ENCODE measurements around the gene NEK3. TPM values are rescaled to one million over a fixed set of nuclear protein-coding genes. Genes with fewer than 3 reads are reported as not detected.
"Not testable (repeated sequence)": the region's sequence is repeated elsewhere in the genome, so short reads cannot be mapped to it uniquely, and the experiment has no call there.

NEK3 gene, protein sequence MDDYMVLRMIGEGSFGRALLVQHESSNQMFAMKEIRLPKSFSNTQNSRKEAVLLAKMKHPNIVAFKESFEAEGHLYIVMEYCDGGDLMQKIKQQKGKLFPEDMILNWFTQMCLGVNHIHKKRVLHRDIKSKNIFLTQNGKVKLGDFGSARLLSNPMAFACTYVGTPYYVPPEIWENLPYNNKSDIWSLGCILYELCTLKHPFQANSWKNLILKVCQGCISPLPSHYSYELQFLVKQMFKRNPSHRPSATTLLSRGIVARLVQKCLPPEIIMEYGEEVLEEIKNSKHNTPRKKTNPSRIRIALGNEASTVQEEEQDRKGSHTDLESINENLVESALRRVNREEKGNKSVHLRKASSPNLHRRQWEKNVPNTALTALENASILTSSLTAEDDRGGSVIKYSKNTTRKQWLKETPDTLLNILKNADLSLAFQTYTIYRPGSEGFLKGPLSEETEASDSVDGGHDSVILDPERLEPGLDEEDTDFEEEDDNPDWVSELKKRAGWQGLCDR
- 1 to 10 TPM; 5.0 to 9.9 (median 7.8) TPM for total RNA-seq (2021; fragmentation: NEBNext Ultra II Directional; extraction: Animal tissue kit (Norgen Biotek cat#: 25700))
- long read RNA-seq, partial matches to known transcripts = 1 of 5 reads
- long read RNA-seq, other reads (novel, unspliced or antisense) = 4 of 5 reads

DNA sequence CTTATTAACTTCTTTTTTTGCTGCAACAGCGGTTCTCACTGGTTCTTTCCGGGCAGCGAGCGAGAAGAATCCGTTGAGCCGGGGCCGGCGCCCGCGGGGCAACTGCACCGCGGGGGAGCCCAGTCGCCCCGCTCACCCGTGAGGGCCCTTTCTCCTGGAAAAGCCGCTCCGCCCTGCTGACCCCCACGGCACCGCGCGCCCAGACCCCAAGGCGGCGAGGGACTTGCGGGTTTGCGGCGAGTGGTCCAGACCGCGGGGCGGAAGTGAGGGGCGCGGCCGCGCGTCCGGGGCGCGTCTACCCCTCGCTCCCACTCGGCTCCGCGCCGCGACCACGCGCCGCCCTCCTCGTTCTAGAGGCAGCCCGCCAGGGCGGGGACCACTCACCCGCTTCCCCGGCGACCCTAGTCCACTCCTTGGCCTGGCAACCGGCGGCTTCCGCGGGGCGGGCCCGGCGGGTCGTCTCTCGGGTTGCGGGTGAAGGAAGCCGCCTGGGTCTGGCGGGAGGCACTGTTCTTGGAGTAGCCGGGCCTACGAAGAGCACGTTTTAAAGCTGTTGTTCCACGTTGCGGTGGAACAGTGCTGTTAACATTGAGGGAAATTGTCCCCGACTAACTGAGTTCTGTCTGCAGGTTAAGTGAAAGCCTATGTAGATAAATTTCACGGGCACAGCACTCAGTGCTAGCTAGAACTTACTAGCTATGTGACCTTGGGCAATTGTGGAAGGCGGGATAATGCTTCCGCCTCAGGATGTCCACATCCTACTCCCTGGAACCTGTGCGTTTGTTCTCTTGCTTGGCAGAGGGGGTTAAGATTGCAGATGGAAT is at the start of gene NEK3:
TSS of gene NEK3 (minus strand) at position 439 of the 824 bp plus-strand sequence. CDS start 3,406 bp downstream, outside the sequence.
- peaks cover 5% of the 10 kb centered on the region; the same call in 1 of the 2 replicates for H3K36me3 Mint-ChIP-seq (ENCODE audit: low read depth)
- peak within 1 kb of the TSS; percentile 94 for H3K27ac Mint-ChIP-seq
- H3K9me3 Mint-ChIP-seq = no peaks in the 10 kb centered on the region
- peak within 1 kb of the TSS; percentile 91 for H3K4me3 Mint-ChIP-seq
- DNase-seq = peak; percentile 34
- peaks cover 2% of the 10 kb centered on the region; the same call in 1 of the 2 replicates for H3K27me3 Mint-ChIP-seq (ENCODE audit: insufficient read depth)
- TF ChIP-seq, protein P1, sequence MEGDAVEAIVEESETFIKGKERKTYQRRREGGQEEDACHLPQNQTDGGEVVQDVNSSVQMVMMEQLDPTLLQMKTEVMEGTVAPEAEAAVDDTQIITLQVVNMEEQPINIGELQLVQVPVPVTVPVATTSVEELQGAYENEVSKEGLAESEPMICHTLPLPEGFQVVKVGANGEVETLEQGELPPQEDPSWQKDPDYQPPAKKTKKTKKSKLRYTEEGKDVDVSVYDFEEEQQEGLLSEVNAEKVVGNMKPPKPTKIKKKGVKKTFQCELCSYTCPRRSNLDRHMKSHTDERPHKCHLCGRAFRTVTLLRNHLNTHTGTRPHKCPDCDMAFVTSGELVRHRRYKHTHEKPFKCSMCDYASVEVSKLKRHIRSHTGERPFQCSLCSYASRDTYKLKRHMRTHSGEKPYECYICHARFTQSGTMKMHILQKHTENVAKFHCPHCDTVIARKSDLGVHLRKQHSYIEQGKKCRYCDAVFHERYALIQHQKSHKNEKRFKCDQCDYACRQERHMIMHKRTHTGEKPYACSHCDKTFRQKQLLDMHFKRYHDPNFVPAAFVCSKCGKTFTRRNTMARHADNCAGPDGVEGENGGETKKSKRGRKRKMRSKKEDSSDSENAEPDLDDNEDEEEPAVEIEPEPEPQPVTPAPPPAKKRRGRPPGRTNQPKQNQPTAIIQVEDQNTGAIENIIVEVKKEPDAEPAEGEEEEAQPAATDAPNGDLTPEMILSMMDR (IDR thresholded peaks at IDR 0.05) = no peak
- peaks cover 59% of the 10 kb centered on the region for H3K4me1 Mint-ChIP-seq (ENCODE audit: low read depth)

DNA sequence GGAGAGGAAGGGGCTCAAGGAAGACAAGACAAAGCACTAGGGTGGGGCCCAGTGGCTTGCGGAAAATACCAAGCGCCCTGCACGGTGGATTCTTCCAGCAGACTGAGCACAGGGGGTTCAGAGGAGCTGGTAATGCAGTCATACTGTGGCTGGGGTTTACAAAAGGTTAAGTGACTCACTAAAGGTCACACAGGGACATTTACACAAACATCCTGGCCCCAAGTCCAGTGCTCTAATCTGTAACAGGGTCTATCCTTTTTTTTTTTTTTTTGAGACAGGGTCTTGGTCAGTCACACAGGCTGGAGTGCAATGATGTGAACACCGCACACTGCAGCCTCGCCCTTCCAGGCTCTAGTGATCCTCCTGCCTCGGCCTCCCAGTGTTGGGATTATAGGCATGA is 49.0 kb upstream of the NEK3 start:
- not testable (repeated sequence) for DNase-seq; H3K4me3 Mint-ChIP-seq; H3K27ac Mint-ChIP-seq; H3K9me3 Mint-ChIP-seq; H3K36me3 Mint-ChIP-seq (ENCODE audit: low read depth)
- H3K4me1 Mint-ChIP-seq (ENCODE audit: low read depth) = peaks cover 20% of the 10 kb centered on the region
- peaks cover 13% of the 10 kb centered on the region for H3K27me3 Mint-ChIP-seq (ENCODE audit: insufficient read depth)

GRCh38 chr13:52207896-52208295 is 48.5 kb upstream of the NEK3 start:
- H3K4me1 Mint-ChIP-seq (ENCODE audit: low read depth) = peaks cover 20% of the 10 kb centered on the region
- not testable (repeated sequence) for H3K9me3 Mint-ChIP-seq; DNase-seq; H3K36me3 Mint-ChIP-seq (ENCODE audit: low read depth); H3K27ac Mint-ChIP-seq; H3K4me3 Mint-ChIP-seq
- peaks cover 13% of the 10 kb centered on the region for H3K27me3 Mint-ChIP-seq (ENCODE audit: insufficient read depth)

DNA sequence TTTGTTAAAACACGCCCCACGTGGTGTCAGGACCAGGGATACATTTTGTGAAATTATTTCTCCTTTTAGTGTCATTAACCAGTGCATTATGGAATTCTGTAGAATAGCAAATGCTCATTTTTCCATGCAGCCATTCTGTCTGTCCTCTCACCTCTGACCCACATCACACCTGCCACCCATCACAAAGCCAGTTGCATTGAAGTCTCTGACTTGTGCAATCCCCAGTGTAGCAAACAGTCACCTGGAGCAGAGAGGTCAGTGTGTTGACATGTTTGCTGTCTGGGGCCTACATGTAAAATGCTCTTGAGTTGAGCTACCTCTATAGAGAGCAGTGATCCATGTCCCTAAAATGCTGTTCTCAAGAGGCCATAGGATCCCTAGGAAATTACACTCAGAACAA is 47.9 kb upstream of the NEK3 start:
- not testable (repeated sequence) for H3K27ac Mint-ChIP-seq; DNase-seq; H3K9me3 Mint-ChIP-seq; H3K36me3 Mint-ChIP-seq (ENCODE audit: low read depth); H3K4me3 Mint-ChIP-seq
- Mint-ChIP-seq H3K27me3 (ENCODE audit: insufficient read depth) (peaks cover 13% of the 10 kb centered on the region), H3K4me1 (ENCODE audit: low read depth) (peaks cover 20% of the 10 kb centered on the region)

GRCh38 chr13:52204546-52204945 is 45.1 kb upstream of the NEK3 start:
- H3K36me3 Mint-ChIP-seq (ENCODE audit: low read depth); H3K9me3 Mint-ChIP-seq; H3K4me3 Mint-ChIP-seq: not testable (repeated sequence)
- Mint-ChIP-seq H3K27ac (peak overlapping the region; percentile 33; the same call in 1 of the 2 replicates), H3K27me3 (ENCODE audit: insufficient read depth) (peaks cover 11% of the 10 kb centered on the region), H3K4me1 (ENCODE audit: low read depth) (peaks cover 20% of the 10 kb centered on the region)
- peak; percentile 31 for DNase-seq

DNA sequence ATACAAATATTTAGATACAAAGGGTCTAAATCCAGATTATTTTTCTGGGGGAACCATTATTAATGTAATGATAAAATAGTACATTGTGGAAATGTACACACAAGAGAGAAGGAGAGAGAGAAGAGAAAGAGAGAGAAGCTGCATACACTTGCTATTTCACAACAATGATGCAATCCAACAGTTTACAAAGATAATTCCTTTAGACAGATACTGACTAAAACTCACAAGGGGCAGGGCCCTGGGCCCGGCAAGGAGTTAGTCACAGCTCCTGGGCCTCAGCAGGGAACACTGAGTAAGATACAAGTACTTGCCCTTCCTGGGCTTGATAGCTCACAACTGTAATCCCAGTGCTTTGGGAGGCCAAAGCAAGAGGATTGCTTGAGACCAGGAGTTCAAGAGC is 44.5 kb upstream of the NEK3 start:
- H3K36me3 Mint-ChIP-seq (ENCODE audit: low read depth); H3K27ac Mint-ChIP-seq; H3K9me3 Mint-ChIP-seq; H3K4me3 Mint-ChIP-seq: not testable (repeated sequence)
- H3K27me3 Mint-ChIP-seq (ENCODE audit: insufficient read depth) = peaks cover 11% of the 10 kb centered on the region
- DNase-seq = peak; percentile 86
- peaks cover 20% of the 10 kb centered on the region for H3K4me1 Mint-ChIP-seq (ENCODE audit: low read depth)

DNA sequence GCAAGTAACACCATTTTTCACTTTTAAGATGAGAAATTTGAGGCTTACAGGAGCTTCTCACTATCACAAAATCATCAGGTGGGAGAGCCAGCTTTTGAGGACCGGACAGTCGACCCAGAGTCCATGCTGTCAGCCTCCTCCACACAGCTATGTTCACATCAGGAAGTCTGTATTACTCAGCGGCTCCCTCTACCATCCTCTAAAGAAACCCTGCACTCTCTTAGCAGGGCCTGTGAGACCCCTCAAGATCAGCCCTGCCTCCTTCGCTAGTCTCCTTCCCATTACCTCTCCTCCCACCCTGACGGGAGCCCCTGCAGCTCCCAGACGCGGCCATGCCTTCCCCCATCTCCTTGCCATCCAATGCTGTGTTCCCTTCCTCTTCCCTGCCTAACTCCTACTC is 43.1 kb upstream of the NEK3 start:
- not testable (repeated sequence) for H3K27ac Mint-ChIP-seq; DNase-seq; H3K27me3 Mint-ChIP-seq (ENCODE audit: insufficient read depth); H3K4me3 Mint-ChIP-seq; H3K9me3 Mint-ChIP-seq; H3K36me3 Mint-ChIP-seq (ENCODE audit: low read depth)
- H3K4me1 Mint-ChIP-seq (ENCODE audit: low read depth) = peaks cover 14% of the 10 kb centered on the region

- TF ChIP-seq, protein P1 (IDR thresholded peaks at IDR 0.05) = peak; percentile 69
- peaks cover 14% of the 10 kb centered on the region for H3K4me1 Mint-ChIP-seq (ENCODE audit: low read depth)
- not testable (repeated sequence) for H3K27me3 Mint-ChIP-seq (ENCODE audit: insufficient read depth); H3K9me3 Mint-ChIP-seq; H3K4me3 Mint-ChIP-seq; H3K27ac Mint-ChIP-seq; H3K36me3 Mint-ChIP-seq (ENCODE audit: low read depth)
- DNase-seq = peak; percentile 56
Measured at GRCh38 chr13:52201439-52202193, 42.2 kb upstream of the NEK3 start.
